Measurements from ENCODE around the gene TXLNB.
A peak's percentile ranks its signal among the peaks of the same experiment; 100 is the strongest.

TXLNB gene

GRCh38 chr6:139291813-139292619 is at the start of gene TXLNB:
TSS of gene TXLNB (minus strand) at chr6:139291998. CDS start at chr6:139288899, 3,099 bp downstream.
- DNase-seq: peak; percentile 74

- no peak for DNase-seq
Observed at GRCh38 chr6:139341060-139341459, 49.3 kb upstream of the TXLNB start.

GRCh38 chr6:139338795-139339194 is 47.0 kb upstream of the TXLNB start:
- no peak for DNase-seq

- no peak for DNase-seq
Observed at GRCh38 chr6:139337830-139338229, 46.0 kb upstream of the TXLNB start.

GRCh38 chr6:139337001-139337400 is 45.2 kb upstream of the TXLNB start:
- DNase-seq: no peak

GRCh38 chr6:139336488-139336887 is 44.7 kb upstream of the TXLNB start:
- no peak for DNase-seq

- no peak for DNase-seq
Observed at GRCh38 chr6:139335447-139336210, 43.8 kb upstream of the TXLNB start.

GRCh38 chr6:139334806-139335446 is 43.1 kb upstream of the TXLNB start:
- no peak for DNase-seq

GRCh38 chr6:139330826-139331500 is 39.2 kb upstream of the TXLNB start:
- no peak for DNase-seq

GRCh38 chr6:139330306-139330705 is 38.5 kb upstream of the TXLNB start:
- DNase-seq: no peak

GRCh38 chr6:139329224-139329623 is 37.4 kb upstream of the TXLNB start:
- DNase-seq: no peak

- no peak for DNase-seq
Observed at GRCh38 chr6:139327038-139327437, 35.2 kb upstream of the TXLNB start.

- DNase-seq: no peak
Observed at GRCh38 chr6:139325686-139326085, 33.9 kb upstream of the TXLNB start.

- no peak for DNase-seq
Observed at GRCh38 chr6:139325125-139325524, 33.3 kb upstream of the TXLNB start.

GRCh38 chr6:139324301-139324555 is 32.4 kb upstream of the TXLNB start:
- no peak for DNase-seq

- peak; percentile 67 for DNase-seq
Observed at GRCh38 chr6:139323511-139324300, 31.9 kb upstream of the TXLNB start.

- no peak for DNase-seq
Observed at GRCh38 chr6:139320081-139320480, 28.3 kb upstream of the TXLNB start.

- DNase-seq: no peak
Observed at GRCh38 chr6:139316622-139317317, 25.0 kb upstream of the TXLNB start.

GRCh38 chr6:139313784-139314545 is 22.2 kb upstream of the TXLNB start:
- DNase-seq: no peak

- no peak for DNase-seq
Observed at GRCh38 chr6:139313229-139313628, 21.4 kb upstream of the TXLNB start.

GRCh38 chr6:139311831-139312230 is 20.0 kb upstream of the TXLNB start:
- no peak for DNase-seq

Data from activated CD4-positive, alpha-beta T cell treated with anti-CD3 and anti-CD28 coated beads for 1 hour (primary cell).